BLaER1 (cell line): ENCODE data around the gene ZNF407.

Experiments
- H3K27ac ChIP-seq: shearing (Covaris generic); formaldehyde crosslinking; 2 replicates; pipeline ENCODE4 v1.8.1; 2022
- H3K27me3 ChIP-seq: shearing (Covaris generic); formaldehyde crosslinking; 2 replicates; pipeline ENCODE4 v1.8.1; 2022
- H3K36me3 ChIP-seq: shearing (Covaris generic); formaldehyde crosslinking; 2 replicates; pipeline ENCODE4 v1.8.1; 2022
- H3K4me1 ChIP-seq: shearing (Covaris generic); formaldehyde crosslinking; 2 replicates; pipeline ENCODE4 v1.8.1; 2022
- H3K4me2 ChIP-seq: shearing (Covaris generic); formaldehyde crosslinking; 2 replicates; pipeline ENCODE4 v1.8.1; 2022
- H3K4me3 ChIP-seq: shearing (Covaris generic); formaldehyde crosslinking; 2 replicates; pipeline ENCODE4 v1.8.1; 2022
- H3K9ac ChIP-seq: shearing (Covaris generic); formaldehyde crosslinking; 2 replicates; pipeline ENCODE4 v1.8.1; 2022
- H3K9me3 ChIP-seq: shearing (Covaris generic); formaldehyde crosslinking; 2 replicates; pipeline ENCODE4 v1.8.1; 2022
- H4K20me1 ChIP-seq: shearing (Covaris generic); formaldehyde crosslinking; 2 replicates; pipeline ENCODE4 v1.8.1; 2022
- Cebpa-rat ChIP-seq: shearing (Covaris generic); IDR thresholded peaks from 2 replicates; pipeline ENCODE4 v1.8.1; 2022

The ZNF407 gene

DNA sequence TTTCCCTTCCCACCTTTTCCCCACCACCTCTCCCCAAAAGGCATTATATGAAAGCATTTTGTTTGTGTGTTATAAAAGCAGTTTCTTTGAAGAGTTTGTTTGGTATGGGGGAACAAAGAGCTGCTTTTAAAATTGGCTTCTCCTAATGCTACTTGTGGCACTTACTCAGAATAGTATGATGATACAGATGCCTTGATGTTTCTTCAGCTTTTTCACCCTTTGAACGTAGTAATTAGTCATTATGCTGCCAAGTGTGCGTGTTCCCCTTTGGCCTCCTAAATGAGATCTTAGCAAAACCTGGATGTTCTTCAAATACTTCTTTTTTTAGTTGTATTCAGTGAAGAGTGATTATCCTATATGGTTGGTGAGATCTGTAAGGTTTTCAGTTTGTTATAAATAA, 427.9 kb downstream of the ZNF407 start:
- Histone ChIP-seq H3K4me2 (no peak overlapping the region), H3K9me3 (no peaks in the 10 kb centered on the region), H3K27me3 (no peaks in the 10 kb centered on the region), H3K4me1 (peaks cover 5% of the 10 kb centered on the region; the same call in 1 of the 2 replicates), H3K36me3 (no peaks in the 10 kb centered on the region; the same call in 1 of the 2 replicates), H4K20me1 (no peaks in the 10 kb centered on the region), H3K27ac (no peak overlapping the region), H3K9ac (no peak overlapping the region), H3K4me3 (no peak overlapping the region)
- TF ChIP-seq Cebpa-rat = no peak

DNA sequence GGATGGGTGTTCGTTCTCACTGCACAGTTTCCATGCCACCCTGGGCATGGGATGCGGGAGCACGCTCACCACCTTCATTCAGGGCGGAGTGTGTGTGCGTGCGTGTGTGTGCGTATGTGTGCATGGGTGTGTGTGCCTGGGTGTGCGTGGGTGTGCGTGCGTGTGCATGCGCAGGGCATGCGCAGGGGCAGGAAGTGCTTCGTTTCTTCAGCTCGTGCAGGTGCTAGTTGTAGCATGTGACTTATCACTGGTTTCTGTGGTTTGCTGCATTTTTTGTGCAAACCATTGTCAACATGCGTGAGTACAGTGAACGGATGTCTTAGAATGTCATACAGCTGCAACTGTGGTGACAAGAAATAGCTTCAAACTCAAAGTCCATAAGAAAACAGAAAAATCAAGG, 431.8 kb downstream of the ZNF407 start:
- Histone ChIP-seq H3K27me3 (no peaks in the 10 kb centered on the region), H4K20me1 (no peaks in the 10 kb centered on the region), H3K4me1 (no peaks in the 10 kb centered on the region), H3K9ac (no peak overlapping the region), H3K4me2 (no peak overlapping the region), H3K4me3 (no peak overlapping the region), H3K9me3 (no peaks in the 10 kb centered on the region), H3K27ac (no peak overlapping the region), H3K36me3 (no peaks in the 10 kb centered on the region; the same call in 1 of the 2 replicates)
- no peak for TF ChIP-seq Cebpa-rat

DNA sequence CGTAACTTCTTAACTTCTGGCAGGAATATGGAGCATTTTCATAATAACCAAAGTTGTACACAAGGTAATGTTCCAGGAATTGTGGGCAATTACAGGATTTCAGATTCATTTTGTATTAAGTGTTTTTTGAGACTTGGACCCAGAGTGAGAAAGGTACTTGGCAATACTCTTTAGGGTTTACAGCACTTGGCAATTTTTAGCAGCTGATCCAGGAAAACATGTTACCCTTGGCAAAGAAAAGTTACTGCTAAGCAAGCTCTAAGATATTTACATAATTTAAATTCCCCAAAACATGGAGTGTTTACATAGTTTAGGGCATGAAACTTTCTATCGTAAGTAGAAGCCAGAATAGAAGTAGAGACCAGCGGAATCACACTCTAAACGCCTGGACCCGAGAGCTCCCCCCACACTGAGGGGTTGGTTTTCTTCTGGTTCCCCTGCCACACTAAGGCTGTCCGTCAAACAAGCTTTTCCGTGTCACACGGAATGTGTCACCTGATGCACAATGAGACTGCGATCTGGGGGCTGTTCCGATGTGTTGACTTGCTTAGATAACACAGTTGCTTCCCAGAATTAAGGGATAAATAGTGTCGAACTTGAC, 434.1 kb downstream of the ZNF407 start:
- H3K27me3 ChIP-seq = no peaks in the 10 kb centered on the region
- H4K20me1 ChIP-seq = no peaks in the 10 kb centered on the region
- no peak for TF ChIP-seq Cebpa-rat
- no peak overlapping the region for H3K27ac ChIP-seq
- H3K36me3 ChIP-seq = no peaks in the 10 kb centered on the region; the same call in 1 of the 2 replicates
- H3K9me3 ChIP-seq = no peaks in the 10 kb centered on the region
- H3K9ac ChIP-seq = no peak overlapping the region
- H3K4me2 ChIP-seq = no peak overlapping the region
- H3K4me1 ChIP-seq = no peaks in the 10 kb centered on the region
- no peak overlapping the region for H3K4me3 ChIP-seq

DNA sequence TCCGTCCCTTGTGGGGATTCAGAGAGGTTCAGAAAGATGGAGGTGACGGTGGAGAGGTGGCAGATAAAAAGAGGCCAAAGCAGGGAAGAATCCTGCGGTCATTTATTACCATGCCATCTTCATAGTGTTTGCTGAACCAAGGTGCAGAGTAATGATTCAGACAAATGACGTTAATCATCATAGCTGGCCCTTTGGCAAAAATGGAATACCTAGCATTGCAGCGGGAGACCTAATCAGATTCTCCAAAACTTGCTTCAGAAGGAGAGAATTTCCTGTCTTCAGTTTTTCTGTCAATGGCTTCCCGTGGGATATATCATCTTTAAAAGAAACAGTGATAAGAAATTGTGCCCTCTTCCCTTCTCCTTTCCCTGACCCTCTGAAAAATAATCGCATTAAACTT, 435.8 kb downstream of the ZNF407 start:
- H3K27ac ChIP-seq = no peak overlapping the region
- H3K9me3 ChIP-seq = no peaks in the 10 kb centered on the region
- no peaks in the 10 kb centered on the region for H3K4me1 ChIP-seq
- no peak overlapping the region for H3K9ac ChIP-seq
- no peak overlapping the region for H3K4me3 ChIP-seq
- TF ChIP-seq Cebpa-rat = no peak
- no peaks in the 10 kb centered on the region for H3K36me3 ChIP-seq
- no peak overlapping the region for H3K4me2 ChIP-seq
- no peaks in the 10 kb centered on the region for H4K20me1 ChIP-seq
- no peaks in the 10 kb centered on the region for H3K27me3 ChIP-seq

DNA sequence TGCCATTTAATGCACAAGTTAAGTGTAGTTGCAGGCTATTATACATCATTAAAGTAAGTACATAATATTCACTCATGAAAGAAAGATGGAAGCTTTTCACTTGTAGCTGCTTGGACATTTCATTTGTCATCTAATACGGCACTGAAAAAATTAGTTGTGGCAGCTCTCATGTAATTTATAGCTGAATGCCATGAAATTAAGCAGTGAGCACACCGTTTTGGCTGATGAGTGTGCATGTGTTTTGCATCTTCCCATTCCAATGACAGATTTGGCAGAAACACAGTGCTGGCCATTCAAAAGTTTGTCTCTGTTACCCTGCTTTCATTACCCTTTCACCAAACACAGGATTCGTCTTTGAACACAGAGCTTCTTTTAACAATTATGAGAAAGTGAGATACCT, 437.3 kb downstream of the ZNF407 start:
- Histone ChIP-seq H3K36me3 (no peaks in the 10 kb centered on the region), H4K20me1 (no peaks in the 10 kb centered on the region), H3K4me3 (no peak overlapping the region), H3K27ac (no peak overlapping the region), H3K9ac (no peak overlapping the region), H3K4me1 (peaks cover 3% of the 10 kb centered on the region), H3K4me2 (no peak overlapping the region), H3K9me3 (no peaks in the 10 kb centered on the region), H3K27me3 (no peaks in the 10 kb centered on the region)
- TF ChIP-seq Cebpa-rat = no peak

DNA sequence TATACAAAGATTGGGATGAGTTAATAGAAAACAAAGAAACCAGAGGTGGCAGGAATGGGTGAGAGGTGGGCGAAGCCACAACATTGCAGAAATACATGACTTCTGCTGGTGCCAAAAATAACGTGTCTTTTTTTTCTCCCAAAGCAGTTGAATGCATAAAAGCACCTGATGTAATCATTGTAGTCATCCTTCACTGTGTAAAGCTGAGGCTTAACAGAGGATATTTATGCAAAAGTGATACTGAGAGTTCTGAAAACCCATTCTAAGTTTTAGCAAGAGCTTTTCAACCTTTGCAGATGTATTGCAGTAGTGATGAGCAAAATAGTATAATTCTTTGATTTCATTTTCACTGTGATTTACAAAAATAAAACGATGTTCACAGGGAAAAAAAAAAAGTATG, 438.3 kb downstream of the ZNF407 start:
- Histone ChIP-seq H3K4me2 (no peak overlapping the region), H3K4me1 (peaks cover 6% of the 10 kb centered on the region), H3K9me3 (no peaks in the 10 kb centered on the region), H3K27me3 (no peaks in the 10 kb centered on the region), H3K4me3 (no peak overlapping the region), H3K9ac (no peak overlapping the region), H3K27ac (no peak overlapping the region), H4K20me1 (no peaks in the 10 kb centered on the region), H3K36me3 (no peaks in the 10 kb centered on the region)
- TF ChIP-seq Cebpa-rat = no peak

DNA sequence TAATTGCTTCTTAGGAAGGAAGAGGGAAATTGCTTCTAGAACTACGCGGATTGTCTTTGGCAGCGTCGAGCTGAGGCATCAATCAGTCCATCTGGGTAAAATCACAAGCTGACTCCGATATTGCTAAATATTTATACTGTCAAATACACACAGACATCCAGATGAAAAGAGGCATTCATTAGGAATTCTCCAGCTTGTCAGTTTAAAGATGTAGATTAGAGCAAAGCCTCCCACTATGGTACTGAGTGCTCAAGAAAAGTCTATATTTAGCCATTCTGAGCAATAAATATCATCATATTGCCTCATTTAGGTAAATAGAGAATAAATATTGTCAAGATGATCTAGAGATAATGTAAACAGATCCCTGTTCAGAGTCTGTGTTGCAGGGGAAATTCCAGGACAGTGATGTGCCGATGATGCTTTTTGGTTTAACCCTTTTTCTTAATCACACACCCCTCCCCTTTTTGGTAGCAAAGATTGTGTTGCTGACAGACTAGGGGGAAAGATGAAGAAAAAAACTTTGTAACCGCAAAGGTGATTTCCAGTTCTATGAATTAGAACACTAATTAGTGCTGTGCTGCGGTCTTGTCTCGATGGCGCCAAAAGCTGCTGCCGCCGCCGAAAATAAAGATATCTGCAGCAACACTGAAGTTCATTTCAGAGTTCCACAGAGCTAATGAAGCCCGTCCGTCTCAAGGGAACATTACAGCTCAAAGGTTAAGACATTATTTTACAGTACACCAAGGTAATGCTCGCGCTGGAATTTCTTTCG, 439.4 kb downstream of the ZNF407 start:
- no peak overlapping the region for H3K4me2 ChIP-seq
- TF ChIP-seq Cebpa-rat = no peak
- H4K20me1 ChIP-seq = no peaks in the 10 kb centered on the region

DNA sequence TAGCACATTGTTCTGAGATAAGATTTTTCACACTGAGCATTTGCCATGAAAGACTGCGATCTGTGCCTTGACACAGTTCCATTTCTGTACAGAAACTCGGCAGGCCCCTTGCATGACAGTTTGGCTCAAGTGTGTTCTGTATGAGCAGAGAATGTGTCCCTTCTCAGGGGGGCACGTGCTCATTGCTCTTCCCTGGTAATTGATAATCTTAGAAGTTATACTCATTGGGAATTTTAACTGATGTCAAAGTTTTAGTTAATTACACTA, 440.0 kb downstream of the ZNF407 start:
- H3K36me3 ChIP-seq = no peaks in the 10 kb centered on the region
- no peak overlapping the region for H3K9ac ChIP-seq
- H3K9me3 ChIP-seq = no peaks in the 10 kb centered on the region
- no peak overlapping the region for H3K4me3 ChIP-seq
- no peak overlapping the region for H3K27ac ChIP-seq
- no peak for TF ChIP-seq Cebpa-rat
- H3K4me2 ChIP-seq = no peak overlapping the region
- peaks cover 6% of the 10 kb centered on the region for H3K4me1 ChIP-seq
- H4K20me1 ChIP-seq = no peaks in the 10 kb centered on the region
- no peaks in the 10 kb centered on the region for H3K27me3 ChIP-seq

More for the DNA sequence above, 439.4 kb downstream of the ZNF407 start:
- Histone ChIP-seq H3K9me3 (no peaks in the 10 kb centered on the region), H3K27me3 (no peaks in the 10 kb centered on the region), H3K4me3 (no peak overlapping the region), H3K36me3 (no peaks in the 10 kb centered on the region), H3K9ac (no peak overlapping the region), H3K27ac (no peak overlapping the region), H3K4me1 (peaks cover 6% of the 10 kb centered on the region)

DNA sequence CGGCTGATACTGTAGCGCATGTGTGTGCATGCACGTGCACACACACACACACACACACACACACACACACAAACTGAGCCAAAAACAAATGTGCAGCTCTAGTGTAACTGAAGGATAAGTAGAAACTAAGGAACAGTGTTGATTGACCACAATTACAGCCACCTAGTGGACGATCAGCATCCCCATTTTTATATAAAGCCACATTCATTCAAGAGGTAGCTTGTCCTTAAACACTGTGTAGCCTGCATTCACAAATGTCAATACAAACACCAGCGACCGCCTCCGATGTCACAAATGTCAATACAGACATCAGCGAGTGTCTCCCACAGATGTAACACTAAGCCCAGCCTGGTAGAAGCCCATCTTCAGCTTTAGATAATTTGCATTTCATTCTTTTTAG, 443.9 kb downstream of the ZNF407 start:
- no peak overlapping the region for H3K27ac ChIP-seq
- no peaks in the 10 kb centered on the region; the same call in 1 of the 2 replicates for H3K36me3 ChIP-seq
- H3K9ac ChIP-seq = no peak overlapping the region
- H3K4me2 ChIP-seq = no peak overlapping the region
- H3K4me1 ChIP-seq = peaks cover 6% of the 10 kb centered on the region
- H3K27me3 ChIP-seq = no peaks in the 10 kb centered on the region
- H3K4me3 ChIP-seq = no peak overlapping the region
- no peaks in the 10 kb centered on the region for H4K20me1 ChIP-seq
- peaks cover 5% of the 10 kb centered on the region; the same call in 1 of the 2 replicates for H3K9me3 ChIP-seq
- TF ChIP-seq Cebpa-rat = no peak

DNA sequence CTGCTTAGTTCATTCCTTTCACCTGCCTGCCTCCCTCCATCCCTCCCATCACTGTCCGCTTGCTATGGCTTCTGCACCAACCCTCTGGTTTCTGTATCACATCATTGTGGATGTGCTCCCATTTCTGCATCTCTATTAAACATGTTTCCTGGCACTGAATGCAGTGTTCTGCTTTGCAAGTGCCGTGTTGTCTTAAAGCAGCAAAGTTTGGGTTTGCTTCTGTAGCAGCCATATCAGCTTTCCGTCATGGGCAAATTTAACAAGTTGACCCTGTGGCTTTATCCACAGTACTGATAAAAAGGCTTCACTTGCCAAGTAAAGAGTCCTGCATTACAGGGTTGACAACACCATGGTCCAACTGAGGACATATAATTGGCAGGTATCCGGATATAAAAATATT, 445.8 kb downstream of the ZNF407 start:
- Histone ChIP-seq H3K36me3 (no peaks in the 10 kb centered on the region; the same call in 1 of the 2 replicates), H3K27me3 (no peaks in the 10 kb centered on the region), H3K9ac (no peak overlapping the region), H3K27ac (no peak overlapping the region), H3K4me1 (peaks cover 6% of the 10 kb centered on the region), H3K4me3 (no peak overlapping the region), H3K4me2 (no peak overlapping the region), H4K20me1 (no peaks in the 10 kb centered on the region), H3K9me3 (peaks cover 5% of the 10 kb centered on the region; the same call in 1 of the 2 replicates)
- no peak for TF ChIP-seq Cebpa-rat
